Amygdala (tissue), 56 donors: ENCODE data around the gene MPPED1.
A peak's percentile ranks its signal among the peaks of the same experiment; 100 is the strongest.

Experiments
- DNase-seq, 56 donors: peaks; one replicate each; lab custom pipeline; 2025; lab: John Stamatoyannopoulos, UW

Gene MPPED1

GRCh38 chr22:43488031-43488866 is 76.4 kb downstream of the MPPED1 start:
- no peak for DNase-seq

DNA sequence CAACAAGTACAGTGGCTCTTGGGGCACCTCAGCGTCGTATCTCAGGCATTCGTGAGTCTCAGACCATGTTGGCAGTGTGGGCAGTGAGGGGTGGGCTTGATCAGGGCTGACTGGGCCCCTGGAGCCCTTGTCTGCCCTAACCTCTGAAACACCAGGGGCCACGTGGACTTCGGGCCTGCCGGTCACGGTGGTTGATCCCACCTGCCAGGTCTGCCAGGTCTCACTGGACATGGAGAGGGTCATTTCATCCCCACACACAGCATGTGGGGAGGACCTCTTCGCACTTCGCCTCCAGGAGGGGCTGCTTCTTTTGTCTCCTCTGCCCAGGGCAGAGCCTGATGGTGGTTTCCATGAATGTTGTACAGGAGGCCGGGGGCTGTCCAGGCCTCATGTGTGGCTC is 77.1 kb downstream of the MPPED1 start:
- DNase-seq, result no peak

- DNase-seq, result no peak
These were observed 78.5 kb downstream of the MPPED1 start for GRCh38 chr22:43490311-43490710.

DNA sequence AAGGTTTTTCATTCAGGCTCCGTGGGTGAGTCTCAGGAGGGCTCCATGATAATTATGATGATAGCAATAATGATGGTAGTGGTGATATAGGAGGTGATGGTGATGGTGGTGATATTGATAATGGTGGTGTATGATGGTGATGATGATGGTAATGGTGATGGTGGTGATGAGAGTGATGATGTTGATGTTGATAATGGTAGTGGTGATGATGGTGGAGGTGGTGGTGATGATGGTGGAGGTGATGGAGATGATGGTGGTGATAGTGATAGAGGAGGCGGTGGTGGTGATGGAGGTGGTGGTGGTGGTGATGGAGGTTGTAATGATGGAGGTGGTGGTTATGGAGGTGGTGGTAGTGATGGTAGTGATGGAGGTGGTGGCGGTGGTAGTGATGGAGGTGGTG is 79.4 kb downstream of the MPPED1 start:
- no peak for DNase-seq

DNA sequence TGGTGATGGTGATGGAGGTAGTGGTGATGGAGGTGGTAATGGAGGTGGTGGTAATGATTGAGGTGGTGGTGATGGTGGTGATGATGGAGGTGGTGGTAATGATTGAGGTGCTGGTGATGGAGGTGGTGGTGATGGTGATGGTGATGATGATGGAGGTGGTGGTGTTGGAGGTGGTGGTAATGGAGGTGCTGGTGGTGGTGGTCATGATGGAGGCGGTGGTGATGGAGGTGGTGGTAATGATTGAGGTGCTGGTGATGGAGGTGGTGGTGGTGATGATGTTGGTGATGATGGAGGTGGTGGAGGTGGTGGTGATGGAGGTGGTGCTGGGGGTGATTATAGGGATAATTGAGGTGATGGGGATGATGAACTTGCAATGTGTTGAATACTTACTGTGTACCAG is 79.9 kb downstream of the MPPED1 start:
- no peak for DNase-seq

DNA sequence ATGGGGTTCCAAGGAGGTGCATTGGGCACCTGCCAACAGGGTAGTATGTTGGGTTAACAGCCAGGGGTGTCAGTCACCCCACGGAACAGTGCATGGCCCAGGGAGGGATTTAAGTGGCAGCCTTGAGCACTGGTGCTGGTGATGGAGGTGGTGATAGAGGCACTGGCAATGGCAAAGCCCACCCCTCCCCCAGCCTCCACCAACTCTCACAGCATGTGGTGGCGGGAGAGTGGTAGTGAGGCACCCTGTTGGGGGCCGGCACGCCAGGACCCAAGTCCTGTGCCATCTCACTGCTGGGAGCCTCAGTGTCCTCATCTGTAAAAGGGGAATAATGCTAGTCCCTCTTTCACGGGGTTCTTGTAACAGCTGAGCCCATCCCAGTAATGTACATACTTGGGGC is 81.5 kb downstream of the MPPED1 start:
- DNase-seq, result no peak

- no peak for DNase-seq
These were observed 86.4 kb downstream of the MPPED1 start for GRCh38 chr22:43497956-43498855.

DNA sequence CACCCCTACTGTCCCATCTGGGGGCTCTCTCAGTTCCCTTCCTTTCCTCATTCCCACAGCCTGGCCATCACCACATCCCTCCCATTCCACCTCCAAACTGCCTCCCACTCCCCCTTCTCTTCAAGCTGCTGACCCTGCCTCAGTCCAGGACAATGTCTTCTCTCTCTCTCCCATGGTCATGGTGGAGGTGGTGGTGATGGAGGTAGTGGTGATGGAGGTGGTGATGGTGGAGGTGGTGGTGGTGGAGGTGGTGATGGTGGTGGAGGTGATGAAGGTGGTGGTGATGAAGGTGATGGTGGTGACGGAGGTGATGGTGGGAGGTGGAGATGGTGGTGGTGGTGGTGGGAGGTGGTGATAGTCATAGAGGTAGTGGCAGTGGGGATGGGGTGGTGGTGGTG is 87.0 kb downstream of the MPPED1 start:
- no peak for DNase-seq

DNA sequence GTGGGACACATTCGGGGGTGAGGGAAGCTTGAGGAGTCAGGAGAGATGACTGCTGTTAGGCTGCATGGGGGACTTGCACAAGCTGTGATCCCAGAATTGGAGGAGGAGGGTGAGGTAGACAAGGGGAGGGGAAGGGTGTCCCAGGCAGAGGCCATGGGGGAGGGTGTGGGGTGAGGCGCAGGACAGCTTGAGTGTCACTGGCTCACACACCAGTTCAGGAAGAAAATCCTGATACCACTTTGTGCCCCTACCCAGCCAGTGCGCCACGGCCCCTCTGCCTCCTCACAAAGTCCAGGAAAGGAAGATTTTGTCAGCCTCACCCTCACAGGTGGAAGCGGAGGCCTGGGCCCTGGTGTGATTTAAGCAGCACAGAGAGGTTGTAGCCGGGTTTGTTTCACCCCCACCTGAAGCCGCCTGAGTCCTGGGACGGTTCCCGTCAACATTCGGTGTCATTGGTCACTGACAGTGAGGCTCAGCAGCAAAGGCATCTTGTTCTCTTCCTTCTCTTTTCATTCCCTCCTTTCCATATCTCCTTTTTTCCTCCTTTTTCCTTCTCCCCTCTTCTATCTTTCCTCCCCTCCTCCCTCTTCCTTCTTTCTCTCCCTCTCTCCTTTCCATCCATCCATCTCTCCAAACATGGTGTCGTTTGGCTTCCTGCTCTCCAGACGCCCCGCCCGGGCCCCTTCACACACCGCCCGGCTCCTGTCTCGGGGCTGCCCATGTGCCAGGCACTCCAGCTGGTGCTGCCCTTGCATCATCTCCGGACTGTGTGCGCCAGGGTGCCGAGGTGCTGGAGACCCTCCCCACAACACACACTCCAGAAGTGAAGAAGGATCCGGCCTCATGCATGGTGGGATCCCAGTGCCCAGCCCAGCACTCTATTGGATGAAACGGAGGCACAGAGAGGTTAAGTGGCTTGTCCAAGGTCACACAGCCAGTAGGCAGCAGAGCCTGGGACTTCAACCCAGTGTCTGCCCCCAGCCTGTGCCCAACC is 89.3 kb downstream of the MPPED1 start:
- DNase-seq, result no peak

DNA sequence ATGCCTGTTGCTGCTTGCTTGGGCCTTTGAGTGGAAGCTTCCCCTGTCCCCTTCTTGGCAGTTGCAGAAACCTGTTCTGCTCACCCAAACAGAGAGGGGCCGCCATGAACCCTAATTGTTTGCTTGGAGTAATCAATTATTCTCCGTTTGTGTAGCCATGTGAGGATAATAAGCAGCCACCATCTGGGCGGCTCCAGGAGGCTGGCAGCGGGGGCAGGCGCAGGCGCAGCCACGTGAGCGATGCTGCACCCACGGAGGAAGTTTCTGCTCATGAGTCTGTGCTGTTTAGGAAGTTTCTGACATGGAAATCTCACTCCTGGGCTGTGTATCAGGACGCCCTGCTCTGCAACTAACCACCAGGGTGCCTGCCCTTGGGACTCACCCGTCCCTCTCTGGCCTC is 90.1 kb downstream of the MPPED1 start:
- peak in 20 of 56 donors; percentile 10 to 64 (median 46) for DNase-seq

DNA sequence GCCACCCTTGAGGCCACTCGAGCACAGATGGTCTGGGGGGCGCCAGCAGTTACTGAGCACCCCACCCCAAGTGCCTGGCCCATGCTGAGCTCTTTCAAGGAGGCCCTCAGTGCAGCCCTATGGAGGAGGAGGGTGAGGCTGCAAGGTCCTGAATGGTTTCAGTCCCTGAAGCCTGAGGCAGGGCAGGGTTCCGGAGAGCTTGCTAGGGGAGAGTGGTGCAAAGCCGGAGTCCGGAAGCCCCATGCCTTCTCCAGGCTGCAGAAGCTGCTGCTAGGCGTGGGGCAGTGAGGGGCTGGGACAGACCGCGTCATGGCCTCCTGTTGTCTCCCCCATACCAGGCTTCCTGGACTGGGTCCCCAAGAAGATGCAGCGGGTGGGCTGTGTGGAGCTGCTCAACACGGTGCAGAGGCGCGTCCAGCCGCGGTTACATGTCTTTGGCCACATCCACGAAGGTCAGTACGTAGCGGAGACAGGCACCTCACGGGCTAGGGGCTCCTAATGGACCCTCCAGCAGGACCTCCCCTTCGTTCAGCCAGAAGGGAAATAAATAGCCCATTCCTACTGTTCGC is 90.6 kb downstream of the MPPED1 start:
- DNase-seq, result no peak

- no peak for DNase-seq
These were observed 92.3 kb downstream of the MPPED1 start for GRCh38 chr22:43504068-43504467.

GRCh38 chr22:43504666-43505261 is 93.0 kb downstream of the MPPED1 start:
- DNase-seq, result no peak

GRCh38 chr22:43505423-43505822 is 93.6 kb downstream of the MPPED1 start:
- DNase-seq, result no peak

GRCh38 chr22:43505896-43506295 is 94.1 kb downstream of the MPPED1 start:
- DNase-seq, result no peak

GRCh38 chr22:43506487-43506886 is 94.7 kb downstream of the MPPED1 start:
- DNase-seq, result no peak

GRCh38 chr22:43507235-43507634 is 95.4 kb downstream of the MPPED1 start:
- DNase-seq, result no peak

DNA sequence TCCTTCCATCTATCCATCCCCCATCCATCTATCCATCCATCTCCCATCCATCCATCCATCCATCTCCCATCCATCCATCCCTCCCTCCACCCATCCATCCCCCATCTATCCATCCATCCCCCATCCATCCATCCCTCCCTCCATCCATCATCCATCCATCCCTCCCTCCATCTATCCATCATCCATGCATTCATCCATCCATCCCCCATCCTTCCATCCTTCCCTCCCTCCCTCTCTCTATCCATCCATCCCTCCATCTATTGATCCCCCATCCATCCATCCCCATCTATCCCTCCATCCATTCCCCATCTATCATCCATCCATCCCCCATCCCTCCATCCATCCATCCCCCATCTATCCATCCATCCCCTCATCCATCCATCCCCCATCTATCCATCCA is 96.7 kb downstream of the MPPED1 start:
- DNase-seq, result no peak

- DNase-seq, result no peak
These were observed 97.5 kb downstream of the MPPED1 start for GRCh38 chr22:43509337-43509736.
